B cell (primary cell): ENCODE data around the gene MTCL1. TPM values are rescaled to one million over a fixed set of nuclear protein-coding genes. Genes with fewer than 3 reads are reported as not detected.

Source experiments
- ATAC-seq: fragments of 200-7000 bp; cut with Tn5 transposase; one replicate; pipeline ENCODE4 v1.10.0; 2021; ENCODE audit warnings: low read depth, mild to moderate bottlenecking, moderate number of reproducible peaks, moderate library complexity
- CTCF ChIA-PET: fragments of 350-600 bp; sonication (Branson Sonifier 250); formaldehyde crosslinking; loops from one replicate; lab custom pipeline; 2021; ENCODE audit warnings: antibody characterized with exemption, inconsistent platforms; lab: Charles Lee
- POLR2A ChIA-PET: fragments of 350-600 bp; sonication (Branson Sonifier 250); formaldehyde crosslinking; loops from one replicate; lab custom pipeline; 2021; ENCODE audit warnings: antibody characterized with exemption; lab: Charles Lee
- DNase-seq: peaks from one replicate; pipeline ENCODE4 v3.0.0; 2013
- H2AFZ ChIP-seq: 2 replicates; pipeline ENCODE4 v1.6.1; 2012; ENCODE audit warnings: mild to moderate bottlenecking, low read depth, low read length; ENCODE audit not compliant: insufficient read depth, poor library complexity, severe bottlenecking
- H3K27ac ChIP-seq, 2 donors: 1 replicate in 1 of 2; 2 replicates in 1 of 2; pipeline ENCODE4 v1.5.1; 2012 to 2013; ENCODE audit warnings: low read length in 2 of 2, mild to moderate bottlenecking in 2 of 2, moderate library complexity in 1 of 2
- H3K27me3 ChIP-seq, 4 experiments: fragments of 200-600 bp in 1 of 4; sonication (generic) in 1 of 4; replicated peaks in 1 of 4; 1 replicate in 2 of 4; 2 replicates in 2 of 4; pipeline versions ENCODE4 v1.6.1 to v1.7.0; 2013 to 2016; ENCODE audit warnings: low read length in 3 of 4, mild to moderate bottlenecking in 2 of 4, mixed read lengths in 1 of 4, moderate library complexity in 1 of 4; ENCODE audit not compliant: insufficient read depth in 4 of 4, control insufficient read depth in 3 of 4; ENCODE audit errors: control extremely low read depth in 1 of 4
- H3K36me3 ChIP-seq, 2 experiments: replicated peaks in 1 of 2; 1 replicate in 1 of 2; 2 replicates in 1 of 2; pipeline versions ENCODE4 v1.6.1 to v1.7.1; 2013; ENCODE audit warnings: low read length in 1 of 2; ENCODE audit not compliant: insufficient read depth in 2 of 2, control insufficient read depth in 1 of 2; ENCODE audit errors: control extremely low read depth in 1 of 2, extremely low read depth in 1 of 2
- H3K4me1 ChIP-seq, 2 donors: fragments of 200-600 bp in 1 of 2; sonication (generic) in 1 of 2; 1 replicate in 1 of 2; 2 replicates in 1 of 2; pipeline versions ENCODE4 v1.5.1 to v1.6.1; 2013 to 2017; ENCODE audit warnings: low read length in 2 of 2; ENCODE audit not compliant: control insufficient read depth in 2 of 2, insufficient read depth in 2 of 2
- H3K4me2 ChIP-seq: replicated peaks from 2 replicates; pipeline ENCODE3; 2012; ENCODE audit warnings: mild to moderate bottlenecking, low read depth, low read length; ENCODE audit not compliant: poor library complexity, severe bottlenecking
- H3K4me3 ChIP-seq, 5 experiments: fragments of 200-600 bp in 1 of 5; sonication (generic) in 1 of 5; 1 replicate in 3 of 5; 2 replicates in 2 of 5; pipeline versions ENCODE4 v1.5.1 to v1.7.0; 2011 to 2016; ENCODE audit warnings: low read length in 4 of 5, mild to moderate bottlenecking in 4 of 5, low read depth in 2 of 5, control low read depth in 1 of 5, moderate library complexity in 1 of 5; ENCODE audit not compliant: insufficient read depth in 1 of 5; ENCODE audit errors: control extremely low read depth in 1 of 5, extremely low read depth in 1 of 5
- H3K79me2 ChIP-seq: fragments of 200-600 bp; sonication (generic); one replicate; pipeline ENCODE4 v1.6.0; 2016; ENCODE audit warnings: low read length; ENCODE audit not compliant: control insufficient read depth, insufficient read depth
- H3K9ac ChIP-seq: fragments of 200-600 bp; sonication (generic); 2 replicates; pipeline ENCODE4 v1.6.1; 2017; ENCODE audit warnings: mild to moderate bottlenecking, low read length, moderate library complexity
- H3K9me3 ChIP-seq, 3 donors: one replicate each; pipeline versions ENCODE4 v1.6.1 to v1.7.1; 2013; ENCODE audit warnings: low read length in 2 of 3; ENCODE audit not compliant: control insufficient read depth in 2 of 3, insufficient read depth in 1 of 3; ENCODE audit errors: control extremely low read depth in 1 of 3
- H4K20me1 ChIP-seq: 2 replicates; pipeline ENCODE4 v1.6.0; 2012; ENCODE audit warnings: mild to moderate bottlenecking, low read length; ENCODE audit not compliant: insufficient read depth, control insufficient read depth, poor library complexity, severe bottlenecking
- H3K27ac Mint-ChIP-seq: one replicate; pipeline ENCODE4 v1.8.0; 2021; ENCODE audit warnings: mixed read lengths
- H3K27me3 Mint-ChIP-seq: one replicate; pipeline ENCODE4 v1.8.0; 2021; ENCODE audit warnings: mixed read lengths
- H3K4me1 Mint-ChIP-seq: one replicate; pipeline ENCODE4 v1.8.0; 2021; ENCODE audit warnings: mixed read lengths
- H3K4me3 Mint-ChIP-seq: one replicate; pipeline ENCODE4 v1.8.0; 2021; ENCODE audit warnings: mixed read lengths
- H3K9me3 Mint-ChIP-seq: one replicate; pipeline ENCODE4 v1.8.0; 2022; ENCODE audit warnings: mixed read lengths; ENCODE audit not compliant: insufficient read depth
- EZH2 ChIP-seq: IDR thresholded peaks from 2 replicates; pipeline ENCODE4 v1.6.1; 2012; ENCODE audit warnings: borderline replicate concordance, low read depth, mild to moderate bottlenecking, moderate library complexity, low read length; ENCODE audit not compliant: insufficient read depth, poor library complexity, severe bottlenecking
- WGBS: methylation state at CpG from one replicate; pipeline ENCODE4 v1.1.5; 2013; ENCODE audit warnings: missing lambda C conversion rate; ENCODE audit not compliant: insufficient coverage; 5-methylcytosine and 5-hydroxymethylcytosine counted together
- intact Hi-C: fragments of 100-400 bp; cut with micrococcal nuclease; formaldehyde crosslinking; loops from one replicate; pipeline ENCODE4 v1.10.0; 2022
- polyA plus RNA-seq: library from polyadenylated mRNA; depleted of rRNA; stranded (reverse); fragments of >200 nt; gene quantifications from 2 replicates; pipeline ENCODE4 v1.2.3, GENCODE V29; 2012
- total RNA-seq, 2 donors: library from RNA; stranded (reverse); fragments of 120-200 nt in 1 of 2; gene quantifications; 1 replicate in 1 of 2; 2 replicates in 1 of 2; pipeline versions ENCODE4 v1.2.3 to v1.2.4, GENCODE V29; 2013 to 2022
- TF ChIP-seq, protein P1 (sequence below): fragments of 200-600 bp; IDR thresholded peaks from one replicate; pipeline ENCODE4 v1.8.0; 2022; ENCODE audit warnings: antibody characterized with exemption, mild to moderate bottlenecking

Gene MTCL1
- total and polyA plus RNA-seq, 2 donors (not counting 1 experiment from before 2014, with no cell fraction given), result 2.7 to 5.8 TPM

DNA sequence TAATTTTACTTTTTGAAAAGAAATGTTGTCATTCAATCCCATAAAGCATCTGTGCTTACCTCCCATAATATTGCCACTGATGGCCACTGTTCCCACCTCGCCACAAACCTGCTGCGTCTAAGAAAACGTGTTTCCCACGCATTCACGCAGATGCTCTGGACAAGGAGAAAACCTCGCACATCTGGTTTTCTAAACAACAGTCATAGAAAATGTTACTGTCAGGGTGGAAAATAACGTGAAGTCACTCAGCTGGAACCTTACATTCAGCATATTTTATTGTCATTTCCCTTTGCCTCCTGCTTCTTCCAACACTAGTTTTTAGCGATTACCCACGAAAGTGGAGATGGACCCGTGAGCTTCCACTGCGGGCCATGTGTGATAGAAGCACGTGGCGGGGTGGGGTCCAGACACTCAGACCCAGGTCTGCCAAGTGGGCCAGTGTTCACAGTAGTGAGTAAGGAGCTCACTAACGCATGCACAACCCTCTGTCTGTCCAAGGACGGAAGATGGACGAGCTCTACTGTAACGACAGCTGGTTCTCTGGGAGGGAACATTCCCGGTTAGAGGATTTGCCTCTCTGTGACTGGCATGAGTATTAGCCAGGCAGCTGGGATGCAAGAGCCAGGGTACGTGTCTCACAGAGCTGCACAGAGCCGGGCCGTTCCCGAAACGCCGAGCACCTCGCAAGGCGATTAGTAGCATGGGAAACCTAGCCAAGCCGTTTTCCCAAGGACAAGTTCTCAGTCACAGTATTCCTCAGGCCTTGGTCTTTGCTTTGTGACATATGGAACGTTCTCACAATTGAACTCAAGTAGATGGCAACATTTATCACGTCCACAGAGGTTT is 94.5 kb downstream of the MTCL1 start:
- Histone ChIP-seq H2AFZ (no peak overlapping the region), H3K27me3 (no peaks in the 10 kb centered on the region), H3K27ac (no peak overlapping the region), H3K9me3 (no peaks in the 10 kb centered on the region), H3K79me2 (no peaks in the 10 kb centered on the region), H4K20me1 (no peaks in the 10 kb centered on the region), H3K9ac (no peak overlapping the region), H3K4me3 (no peak overlapping the region), H3K4me2 (no peak overlapping the region), H3K4me1 (peaks cover 0 to 4% of the 10 kb centered on the region in 2 donors), H3K36me3 (peaks cover 0 to 4% of the 10 kb centered on the region in 2 experiments)
- Mint-ChIP-seq H3K9me3 (no peaks in the 10 kb centered on the region), H3K4me3 (no peak overlapping the region), H3K27ac (no peak overlapping the region), H3K4me1 (peaks cover 5% of the 10 kb centered on the region), H3K27me3 (no peaks in the 10 kb centered on the region)
- 88% methylated on average over 24 of the region's 29 CpGs for WGBS
- TF ChIP-seq, protein P1, sequence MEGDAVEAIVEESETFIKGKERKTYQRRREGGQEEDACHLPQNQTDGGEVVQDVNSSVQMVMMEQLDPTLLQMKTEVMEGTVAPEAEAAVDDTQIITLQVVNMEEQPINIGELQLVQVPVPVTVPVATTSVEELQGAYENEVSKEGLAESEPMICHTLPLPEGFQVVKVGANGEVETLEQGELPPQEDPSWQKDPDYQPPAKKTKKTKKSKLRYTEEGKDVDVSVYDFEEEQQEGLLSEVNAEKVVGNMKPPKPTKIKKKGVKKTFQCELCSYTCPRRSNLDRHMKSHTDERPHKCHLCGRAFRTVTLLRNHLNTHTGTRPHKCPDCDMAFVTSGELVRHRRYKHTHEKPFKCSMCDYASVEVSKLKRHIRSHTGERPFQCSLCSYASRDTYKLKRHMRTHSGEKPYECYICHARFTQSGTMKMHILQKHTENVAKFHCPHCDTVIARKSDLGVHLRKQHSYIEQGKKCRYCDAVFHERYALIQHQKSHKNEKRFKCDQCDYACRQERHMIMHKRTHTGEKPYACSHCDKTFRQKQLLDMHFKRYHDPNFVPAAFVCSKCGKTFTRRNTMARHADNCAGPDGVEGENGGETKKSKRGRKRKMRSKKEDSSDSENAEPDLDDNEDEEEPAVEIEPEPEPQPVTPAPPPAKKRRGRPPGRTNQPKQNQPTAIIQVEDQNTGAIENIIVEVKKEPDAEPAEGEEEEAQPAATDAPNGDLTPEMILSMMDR, result no peak
- intact Hi-C loops, result no loop called here
- ChIA-PET CTCF (interaction anchor here (0.7 kb wide), 1 partner anchor 716 kb away, joined by 3 read pairs; no protein-coding TSS in a partner anchor), POLR2A (no interaction called here)
- ATAC-seq, result no peak
- DNase-seq, result no peak

DNA sequence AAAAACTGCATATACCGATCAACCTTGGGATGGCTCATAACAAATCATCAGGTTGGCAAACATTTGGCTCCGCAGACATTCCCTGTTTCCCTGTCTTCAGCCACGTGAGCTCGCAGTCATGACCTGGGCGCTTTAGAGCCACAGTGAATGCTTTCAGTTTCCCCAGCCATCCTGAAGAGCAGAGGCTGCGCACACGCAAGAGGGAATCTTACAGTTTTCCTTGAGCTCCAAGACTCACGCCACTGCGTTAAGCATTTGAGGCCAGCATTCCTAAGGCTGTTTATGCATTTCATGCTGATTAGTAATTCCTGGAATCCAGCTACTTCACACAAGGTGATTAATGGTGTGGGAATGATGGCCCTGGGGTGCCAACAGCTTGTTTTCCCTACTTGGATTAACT is 95.1 kb downstream of the MTCL1 start:
- Histone ChIP-seq H3K27ac (no peak overlapping the region), H3K9me3 (no peaks in the 10 kb centered on the region), H4K20me1 (no peaks in the 10 kb centered on the region), H3K4me2 (no peak overlapping the region), H3K27me3 (no peaks in the 10 kb centered on the region), H2AFZ (no peak overlapping the region), H3K79me2 (no peaks in the 10 kb centered on the region), H3K4me3 (no peak overlapping the region), H3K36me3 (peaks cover 0 to 4% of the 10 kb centered on the region in 2 experiments), H3K4me1 (peaks cover 0 to 4% of the 10 kb centered on the region in 2 donors), H3K9ac (no peak overlapping the region)
- ATAC-seq (no peak), DNase-seq (no peak)
- H3K4me3 Mint-ChIP-seq, result no peak overlapping the region
- H3K9me3 Mint-ChIP-seq, result no peaks in the 10 kb centered on the region
- H3K27me3 Mint-ChIP-seq, result no peaks in the 10 kb centered on the region
- no peak for TF ChIP-seq EZH2
- TF ChIP-seq, protein P1, result no peak
- CTCF ChIA-PET, result interaction anchor here (0.7 kb wide), 1 partner anchor 715 kb away, joined by 3 read pairs; no protein-coding TSS in a partner anchor
- 88% methylated on average over 9 of the region's 9 CpGs for WGBS
- POLR2A ChIA-PET, result no interaction called here
- H3K4me1 Mint-ChIP-seq, result peaks cover 5% of the 10 kb centered on the region
- H3K27ac Mint-ChIP-seq, result no peak overlapping the region
- intact Hi-C loops, result no loop called here
